H1 (cell line): ENCODE results near the gene ZIC1. TPM values are rescaled to one million over a fixed set of nuclear protein-coding genes. Genes with fewer than 3 reads are reported as not detected.

Source experiments
- BCL11A ChIP-seq, 2 experiments: IDR thresholded peaks; one replicate each; pipeline ENCODE4 v1.6.1; 2011; ENCODE audit warnings: low read depth in 2 of 2, low read length in 2 of 2, mild to moderate bottlenecking in 2 of 2
- E2F6 ChIP-seq: IDR thresholded peaks from 2 replicates; pipeline ENCODE4 v1.6.1; 2012; ENCODE audit warnings: inconsistent platforms
- JUND ChIP-seq: IDR thresholded peaks from 2 replicates; pipeline ENCODE4 v1.6.1; 2011; ENCODE audit warnings: mild to moderate bottlenecking, improper control_type of control experiment, low read length
- polyA plus RNA-seq, 7 experiments: library from polyadenylated mRNA; depleted of rRNA in 3 of 7; stranded (reverse) in 5 of 7; unstranded in 2 of 7; fragments of >200 nt in 5 of 7; fragments of 200-250 nt in 2 of 7; gene quantifications; 1 replicate in 5 of 7; 2 replicates in 1 of 7; 4 replicates in 1 of 7; pipeline versions ENCODE4 v1.2.1 to v1.2.3, GENCODE V29; 2011 to 2013; ENCODE audit warnings: missing spikeins in 2 of 7, mixed read lengths in 2 of 7
- total RNA-seq: library from RNA; stranded (reverse); fragmentation: NEBNext Ultra II Directional; extraction: Animal tissue kit (Norgen Biotek cat#: 25700); gene quantifications from 2 replicates; pipeline ENCODE4 v1.2.1, GENCODE V29; 2021

ZIC1 gene
- total and polyA plus RNA-seq, 2 of the 8 experiments (the other 6 are each of a cell fraction or from before 2014, with no cell fraction given), result 0.80 to 2.2 TPM

- TF ChIP-seq JUND, result no peak
- no peak for TF ChIP-seq BCL11A (IDR thresholded peaks at IDR 0.05; ENCODE audit: low read depth in 2 of 2, low read length in 2 of 2)
- TF ChIP-seq E2F6, result no peak
- TF ChIP-seq, all 59 proteins: peak for 2
Observed at GRCh38 chr3:147415286-147415685, 6.1 kb downstream of the ZIC1 start (continued).
